Activated CD4-positive, alpha-beta T cell treated with anti-CD3 and anti-CD28 coated beads, Interleukin-2, amount 10 ng/mL, durations not matched to agents 24 days and 14 days (primary cell): Measurements from ENCODE around the gene BPIFB2. TPM values are rescaled to one million over a fixed set of nuclear protein-coding genes. Genes with fewer than 3 reads are reported as not detected.

Experiments
- DNase-seq: peaks from one replicate; pipeline ENCODE4 v3.0.0; 2022
- H3K27ac Mint-ChIP-seq: one replicate; pipeline ENCODE4 v1.8.0; 2022; ENCODE audit warnings: mild to moderate bottlenecking, mixed read lengths
- H3K27me3 Mint-ChIP-seq: one replicate; pipeline ENCODE4 v1.8.0; 2022; ENCODE audit warnings: mixed read lengths
- H3K36me3 Mint-ChIP-seq: one replicate; pipeline ENCODE4 v1.8.0; 2022; ENCODE audit warnings: low read depth, mild to moderate bottlenecking, mixed read lengths
- H3K4me1 Mint-ChIP-seq: one replicate; pipeline ENCODE4 v1.8.0; 2021; ENCODE audit warnings: mixed read lengths
- H3K4me3 Mint-ChIP-seq: one replicate; pipeline ENCODE4 v1.8.0; 2022; ENCODE audit warnings: mild to moderate bottlenecking, moderate library complexity, mixed read lengths
- H3K9me3 Mint-ChIP-seq: one replicate; pipeline ENCODE4 v1.8.0; 2021; ENCODE audit warnings: mixed read lengths
- intact Hi-C: fragments of 100-400 bp; cut with micrococcal nuclease; formaldehyde crosslinking; loops from one replicate; pipeline ENCODE4 v1.15.1; 2023
- total RNA-seq: library from RNA; stranded (reverse); gene quantifications from 2 replicates; pipeline ENCODE4 v1.2.3, GENCODE V29; 2022

The BPIFB2 gene
- total RNA-seq, 1 donor from 2014 or later: not detected

DNA sequence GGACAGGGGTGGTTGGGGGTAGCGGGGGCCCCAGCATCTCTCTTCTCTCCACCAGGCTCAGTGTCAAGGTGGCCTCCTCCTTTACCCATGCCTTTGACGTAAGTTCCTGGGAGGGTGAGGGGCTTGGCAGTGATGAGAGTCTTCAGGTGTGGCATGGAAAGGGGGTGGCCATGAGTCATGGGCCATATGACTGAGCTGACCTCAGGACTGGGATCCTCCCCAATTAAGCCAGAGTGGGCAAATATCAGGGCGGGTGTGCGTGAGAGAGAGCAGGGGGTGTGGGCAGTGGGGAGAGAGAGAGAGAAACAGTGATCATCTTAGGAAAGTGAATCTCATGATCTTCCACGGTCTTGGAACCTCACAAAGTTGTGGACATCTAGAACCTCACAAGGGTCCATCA is 63.7 kb downstream of the BPIFB2 start:
- Mint-ChIP-seq H3K36me3 (no peaks in the 10 kb centered on the region), H3K27me3 (peaks cover 2% of the 10 kb centered on the region), H3K4me1 (no peaks in the 10 kb centered on the region), H3K27ac (no peak overlapping the region), H3K9me3 (no peaks in the 10 kb centered on the region), H3K4me3 (no peak overlapping the region)
- intact Hi-C loops: no loop called here
- DNase-seq: no peak

DNA sequence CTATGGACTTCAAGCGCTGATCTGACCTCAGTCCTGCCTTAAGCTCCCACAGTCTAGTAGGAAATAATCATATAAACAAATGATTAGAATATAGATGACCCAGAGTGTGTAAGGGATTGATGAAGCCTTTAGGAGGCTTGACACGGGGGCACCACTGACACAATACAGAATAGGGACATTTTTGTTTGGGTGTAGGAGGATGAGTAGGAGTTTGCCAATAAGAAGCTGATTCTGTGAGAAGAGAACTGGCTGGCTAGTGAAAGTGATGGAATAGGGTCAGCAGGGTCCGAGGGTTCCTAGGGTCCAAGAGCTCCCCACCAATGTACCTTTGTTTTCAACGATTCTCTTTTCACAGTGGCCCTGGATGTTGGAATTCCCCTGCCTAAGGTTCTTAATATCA is 64.9 kb downstream of the BPIFB2 start:
- no peak overlapping the region for H3K27ac Mint-ChIP-seq
- H3K9me3 Mint-ChIP-seq: no peaks in the 10 kb centered on the region
- no peak overlapping the region for H3K4me3 Mint-ChIP-seq
- H3K27me3 Mint-ChIP-seq: peaks cover 2% of the 10 kb centered on the region
- no peaks in the 10 kb centered on the region for H3K4me1 Mint-ChIP-seq
- DNase-seq: no peak
- no peaks in the 10 kb centered on the region for H3K36me3 Mint-ChIP-seq
- intact Hi-C loops: no loop called here

DNA sequence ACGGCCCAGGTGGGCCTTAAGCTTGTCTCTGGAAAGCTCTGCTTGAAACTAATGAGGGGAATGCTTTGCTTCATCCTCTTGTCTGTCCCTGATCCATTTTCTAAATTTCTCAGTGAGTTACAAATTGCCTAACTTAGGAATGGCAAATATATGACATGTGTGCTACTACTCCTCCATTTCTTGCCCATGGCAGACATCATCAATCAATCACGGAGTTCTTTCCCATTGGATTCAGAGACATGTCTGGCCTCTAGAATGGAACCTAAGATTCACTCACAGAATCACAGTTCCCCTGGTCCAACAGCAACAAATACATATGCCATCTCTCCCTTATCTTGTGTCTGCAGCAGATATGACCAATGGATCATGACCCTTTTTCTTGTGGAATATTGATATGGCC is 65.3 kb downstream of the BPIFB2 start:
- Mint-ChIP-seq H3K4me3 (no peak overlapping the region), H3K27ac (no peak overlapping the region), H3K4me1 (no peaks in the 10 kb centered on the region), H3K36me3 (no peaks in the 10 kb centered on the region), H3K27me3 (peaks cover 2% of the 10 kb centered on the region), H3K9me3 (no peaks in the 10 kb centered on the region)
- intact Hi-C loops: no loop called here
- no peak for DNase-seq

Other genes with a start within 250 kb of the BPIFB2 start
- 1.1 and 1.3 TPM in 2 replicates for gene DNMT3B, start 245.3 kb upstream of the BPIFB2 start, total RNA-seq
- 148 TPM in 2 replicates for gene MAPRE1, start 187.8 kb upstream of the BPIFB2 start, total RNA-seq
- 0.33 and 0.54 TPM in 2 replicates for gene EFCAB8, start 148.8 kb upstream of the BPIFB2 start, total RNA-seq
- gene SUN5, start 3.3 kb upstream of the BPIFB2 start, total RNA-seq: not detected in 2 replicates
- gene BPIFB6, start 23.9 kb downstream of the BPIFB2 start, total RNA-seq: not detected in 2 replicates
- not detected in 2 replicates for gene BPIFB3, start 46.2 kb downstream of the BPIFB2 start, total RNA-seq
- gene BPIFB4, start 71.9 kb downstream of the BPIFB2 start, total RNA-seq: not detected in 2 replicates
- not detected in 2 replicates for gene BPIFA2, start 160.5 kb downstream of the BPIFB2 start, total RNA-seq
- gene BPIFA3, start 209.6 kb downstream of the BPIFB2 start, total RNA-seq: not detected in 2 replicates
- not detected in 2 replicates for gene BPIFA1, start 228.3 kb downstream of the BPIFB2 start, total RNA-seq